HG03135 (cell line): ENCODE measurements around the gene PRKCI.
"Not testable (repeated sequence)": the region's sequence is repeated elsewhere in the genome, so short reads cannot be mapped to it uniquely, and the experiment has no call there.

Experiments
- ATAC-seq: cut with Tn5 transposase; IDR thresholded peaks from one replicate; pipeline ENCODE4 v1.9.1; 2021; ENCODE audit warnings: mild to moderate bottlenecking, moderate library complexity; ENCODE audit not compliant: unreplicated experiment

The PRKCI gene

DNA sequence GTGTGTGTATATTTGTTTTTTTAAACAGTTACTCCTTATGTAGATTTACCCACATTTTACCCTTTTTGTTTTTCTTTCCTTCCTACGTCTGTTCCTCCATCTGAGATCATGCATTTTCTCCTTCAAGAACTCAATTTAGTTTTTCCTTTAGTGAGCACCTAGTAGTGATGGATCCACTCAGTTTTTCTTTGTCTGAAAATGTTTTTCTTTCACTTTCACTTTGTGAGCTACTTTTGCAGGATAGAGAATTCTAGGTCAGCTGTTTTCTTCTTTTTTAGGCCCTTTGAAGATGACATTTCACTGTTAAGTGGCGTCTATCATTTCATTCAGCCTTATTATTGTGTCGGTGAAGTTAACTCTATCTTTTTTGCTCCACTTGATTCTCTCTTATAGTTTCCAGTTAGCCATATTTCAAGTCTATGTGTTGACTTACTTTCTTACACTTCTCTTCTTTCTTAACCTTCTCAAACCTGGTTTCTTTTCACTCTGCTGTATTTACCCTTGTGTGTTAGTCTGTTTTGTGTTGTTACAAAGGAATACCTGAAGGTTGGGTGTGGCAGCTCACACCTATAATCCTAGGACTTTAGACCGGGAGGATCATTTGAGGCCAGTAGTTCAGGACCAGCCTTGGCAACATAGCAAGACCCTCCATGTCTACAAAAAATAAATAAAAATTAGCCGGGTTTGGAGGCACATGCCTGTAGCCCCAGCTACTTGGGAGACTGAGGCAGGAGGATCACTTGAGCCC, 55.8 kb downstream of the PRKCI start:
- ATAC-seq: no peak

DNA sequence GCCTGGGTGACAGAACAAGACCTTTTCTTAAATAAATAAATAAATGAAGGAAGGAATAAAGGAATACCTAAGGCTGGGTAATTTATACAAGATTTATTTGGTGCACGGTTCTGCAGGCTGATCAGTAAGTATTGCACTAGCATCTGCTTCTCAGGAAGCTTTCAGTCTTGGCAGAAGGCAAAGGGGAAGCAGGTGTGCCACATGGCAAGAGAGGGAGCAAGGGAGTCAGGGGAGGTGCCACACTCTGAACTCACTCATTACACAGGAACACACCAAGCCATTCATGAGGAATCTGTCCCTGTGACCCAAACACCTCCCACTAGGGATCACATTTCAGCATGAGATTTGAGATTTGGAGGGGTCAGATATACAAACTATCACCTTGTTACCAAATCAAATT, 56.4 kb downstream of the PRKCI start:
- ATAC-seq: no peak

DNA sequence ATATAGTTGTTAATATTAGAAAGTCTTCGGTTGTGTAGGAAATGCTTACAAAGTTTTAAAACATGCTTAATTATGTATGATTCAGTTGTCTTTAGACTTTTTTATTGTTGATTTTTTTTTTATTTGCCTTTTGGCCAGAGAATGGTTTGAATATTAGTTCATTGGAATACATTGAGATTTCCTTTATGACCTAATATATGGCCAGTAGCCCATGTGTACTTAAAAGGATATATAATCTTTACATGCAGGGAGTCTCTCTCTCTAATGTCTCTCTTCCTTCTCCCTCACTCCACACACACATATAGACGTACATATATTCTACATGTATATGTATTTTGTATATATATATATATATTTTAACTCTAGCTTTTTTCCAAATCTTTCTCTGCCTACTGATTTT, 68.0 kb downstream of the PRKCI start:
- ATAC-seq: no peak

DNA sequence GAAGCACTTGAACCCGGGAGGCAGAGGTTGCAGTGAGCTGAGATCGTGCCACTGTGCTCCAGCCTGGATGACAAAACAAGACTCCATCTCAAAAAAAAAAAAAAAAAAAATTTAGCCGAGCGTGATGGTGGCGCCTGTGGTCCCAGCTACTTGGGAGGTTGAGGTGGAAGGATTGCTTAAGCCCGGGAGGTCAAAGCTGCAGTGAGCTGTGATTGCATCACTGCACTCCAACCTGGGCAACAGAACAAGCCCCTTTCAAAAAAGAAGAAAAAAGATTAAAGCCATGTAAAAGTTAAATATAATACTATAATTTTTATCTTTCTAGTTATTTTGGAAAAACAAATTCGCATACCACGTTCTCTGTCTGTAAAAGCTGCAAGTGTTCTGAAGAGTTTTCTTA, 73.4 kb downstream of the PRKCI start:
- no peak for ATAC-seq

DNA sequence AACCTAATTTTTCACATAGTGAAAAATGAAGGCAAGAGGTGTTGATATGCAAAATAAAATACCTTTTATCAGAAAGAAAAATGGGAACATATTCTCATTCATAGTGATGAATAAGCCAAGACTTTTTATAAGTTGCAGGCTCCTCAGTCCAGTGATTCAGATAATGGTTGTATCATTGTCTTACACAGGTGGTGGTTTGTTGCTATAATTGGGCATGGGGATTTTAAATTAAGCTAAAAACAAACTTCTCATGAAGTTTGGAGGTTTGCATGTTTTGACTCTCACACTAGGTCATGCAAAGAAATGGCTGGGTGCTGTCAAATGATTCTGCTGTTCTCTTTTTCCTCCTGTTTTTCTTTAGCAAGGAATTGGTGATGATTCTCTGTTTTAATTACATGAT, 74.5 kb downstream of the PRKCI start:
- no peak for ATAC-seq

DNA sequence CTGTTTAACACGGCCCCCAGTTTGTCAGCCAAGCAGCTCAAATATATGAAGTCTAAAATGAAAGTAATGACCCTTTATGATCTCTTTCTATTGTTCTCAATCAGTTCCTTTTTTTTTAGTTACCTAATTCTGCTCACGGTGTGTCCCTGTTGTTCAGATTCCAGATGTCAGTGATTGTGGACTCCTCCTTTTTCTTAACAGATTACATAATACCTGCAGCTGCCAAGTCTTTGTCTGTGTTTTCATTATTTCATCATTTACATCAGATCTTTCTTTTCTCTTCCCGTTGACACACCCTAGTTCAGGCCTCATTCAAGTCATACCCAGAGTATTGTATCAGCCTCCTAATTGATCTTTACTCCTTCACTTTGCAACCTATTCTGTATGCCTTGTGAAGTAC, 79.2 kb downstream of the PRKCI start:
- ATAC-seq: no peak

DNA sequence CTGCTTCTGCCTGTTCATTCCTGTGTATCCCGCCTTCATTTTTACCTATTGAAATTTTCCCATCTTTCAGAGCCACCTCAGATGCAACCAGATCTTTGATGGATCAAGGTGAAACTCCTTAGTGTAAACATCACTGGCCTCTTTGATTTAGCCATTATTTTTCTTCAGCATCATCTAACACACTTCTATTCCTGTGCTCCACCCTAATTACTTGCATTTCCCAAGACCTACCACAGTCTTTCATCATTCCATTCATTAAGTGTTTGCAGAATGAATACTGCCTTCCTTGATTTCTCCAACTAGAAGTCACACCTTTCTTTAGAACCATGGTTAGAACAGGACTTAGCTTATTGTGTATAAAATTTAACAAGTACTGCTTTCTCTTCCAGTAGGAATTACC, 79.8 kb downstream of the PRKCI start:
- ATAC-seq: no peak

DNA sequence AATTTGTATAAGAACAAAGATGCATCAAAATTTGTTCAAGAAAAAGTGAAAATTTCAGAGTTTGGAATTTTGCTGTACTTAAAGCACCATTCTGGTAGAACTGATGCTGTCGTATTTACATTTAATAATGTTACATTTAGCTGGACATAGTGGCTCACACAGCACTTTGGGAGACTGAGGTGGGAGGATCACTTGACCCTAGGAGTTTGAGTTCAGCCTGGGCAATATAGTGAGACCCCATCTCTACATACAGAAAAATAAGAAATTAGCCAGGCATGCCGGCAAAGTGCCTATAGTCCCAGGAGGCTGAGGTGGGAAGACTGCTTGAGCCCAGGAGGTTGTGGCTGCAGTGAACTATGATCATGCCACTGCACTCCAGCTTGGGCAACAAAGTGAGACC, 83.8 kb downstream of the PRKCI start:
- no peak for ATAC-seq

DNA sequence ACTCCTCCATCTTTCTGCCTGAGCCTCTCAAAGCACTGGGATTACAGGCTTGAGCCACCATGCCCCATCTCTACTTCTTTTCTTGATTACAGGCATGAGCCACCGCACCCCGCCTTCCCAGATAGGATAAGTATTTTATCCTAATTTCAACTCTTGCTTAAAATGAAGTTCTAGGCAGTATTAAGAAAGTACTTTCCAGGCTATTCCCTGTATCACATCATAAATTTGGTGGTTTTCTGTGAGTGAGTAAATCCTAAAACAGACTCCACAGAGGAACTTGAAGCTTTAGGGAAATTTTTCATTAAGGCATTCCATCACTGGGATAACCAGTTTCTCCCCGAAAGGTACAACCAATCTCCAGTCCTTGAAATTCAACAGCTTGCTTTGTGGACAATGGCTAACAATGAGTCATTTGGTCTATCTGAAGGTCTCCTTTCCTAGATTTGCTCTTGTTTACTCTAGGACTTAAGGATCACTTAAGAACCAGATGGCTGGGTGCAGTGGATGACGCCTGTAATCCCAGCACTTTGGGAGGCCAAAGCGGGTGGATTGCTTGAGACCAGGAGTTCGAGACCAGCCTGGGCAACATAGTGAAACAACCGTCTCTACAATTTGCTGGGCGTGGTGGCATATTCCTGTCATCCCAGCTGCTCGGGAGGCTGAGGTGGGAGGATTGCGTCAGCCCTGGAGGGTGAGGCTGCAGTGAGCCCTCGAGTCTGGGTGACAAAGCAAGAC, 85.6 kb downstream of the PRKCI start:
- no peak for ATAC-seq

DNA sequence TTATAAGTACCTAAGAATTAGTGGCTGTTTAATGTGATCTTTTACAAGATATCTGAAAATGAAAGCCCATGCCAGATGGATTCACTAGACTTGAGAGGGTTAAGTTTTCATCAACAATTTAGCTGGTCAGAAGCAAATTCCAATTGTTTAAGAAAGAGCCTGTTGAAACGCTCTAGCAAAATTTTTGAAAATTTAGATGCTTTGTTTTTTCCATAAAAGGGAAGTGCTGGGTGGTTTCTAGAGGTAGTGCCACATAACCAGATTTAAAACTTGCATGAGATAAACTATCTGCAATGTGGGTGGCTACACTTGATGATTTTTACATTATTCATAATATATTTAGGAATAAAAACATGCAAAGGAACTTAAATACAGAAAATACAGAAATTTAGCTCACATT, 86.8 kb downstream of the PRKCI start:
- ATAC-seq: no peak

DNA sequence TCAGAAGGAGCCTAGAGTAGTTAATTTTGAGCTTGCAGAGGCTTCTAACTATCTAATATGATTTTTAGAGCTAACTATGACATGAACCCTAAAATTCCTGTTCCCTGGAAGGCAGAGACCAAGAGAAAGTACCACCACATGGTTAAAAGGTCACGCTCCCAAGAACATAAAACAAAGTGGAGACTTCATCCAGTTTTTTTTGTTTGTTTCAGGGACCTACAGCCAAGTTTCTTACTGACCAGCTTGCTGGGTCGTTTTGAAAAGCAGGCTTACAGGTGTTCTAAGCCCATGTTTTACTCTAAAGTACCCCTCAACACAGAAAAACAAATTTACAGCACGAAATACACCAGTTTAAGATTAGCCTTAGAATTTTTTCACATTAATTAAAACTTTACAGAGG, 95.7 kb downstream of the PRKCI start:
- ATAC-seq: no peak

DNA sequence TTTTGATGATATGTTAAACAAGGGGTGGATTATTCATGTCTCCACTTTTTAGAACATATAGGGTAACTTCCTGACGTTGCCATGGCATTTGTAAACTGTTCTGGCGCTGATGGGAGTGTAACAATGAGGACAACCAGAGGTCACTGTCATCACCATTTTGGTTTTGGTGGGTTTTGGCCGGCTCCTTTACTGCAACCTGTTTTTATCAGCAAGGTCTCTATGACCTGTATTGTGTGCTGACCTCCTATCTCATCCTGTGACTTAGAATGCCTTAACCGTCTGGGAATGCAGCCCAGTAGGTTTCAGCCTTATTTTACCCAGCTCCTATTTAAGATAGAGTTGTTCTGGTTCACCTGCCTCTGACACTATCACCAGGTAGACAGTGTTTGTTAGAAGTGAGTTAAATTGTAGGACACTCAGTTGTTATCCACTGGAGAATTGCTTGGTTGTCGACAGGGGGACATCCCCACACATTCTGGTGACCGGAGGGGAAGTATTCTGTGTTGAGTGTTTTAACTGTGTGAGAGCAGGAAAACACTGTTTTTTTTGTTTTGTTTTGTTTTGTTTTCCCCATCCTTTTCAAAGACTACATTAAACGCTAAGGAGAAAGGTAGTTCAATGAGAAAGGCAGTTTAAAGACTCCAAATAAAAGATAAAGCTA, 98.4 kb downstream of the PRKCI start:
- no peak for ATAC-seq

DNA sequence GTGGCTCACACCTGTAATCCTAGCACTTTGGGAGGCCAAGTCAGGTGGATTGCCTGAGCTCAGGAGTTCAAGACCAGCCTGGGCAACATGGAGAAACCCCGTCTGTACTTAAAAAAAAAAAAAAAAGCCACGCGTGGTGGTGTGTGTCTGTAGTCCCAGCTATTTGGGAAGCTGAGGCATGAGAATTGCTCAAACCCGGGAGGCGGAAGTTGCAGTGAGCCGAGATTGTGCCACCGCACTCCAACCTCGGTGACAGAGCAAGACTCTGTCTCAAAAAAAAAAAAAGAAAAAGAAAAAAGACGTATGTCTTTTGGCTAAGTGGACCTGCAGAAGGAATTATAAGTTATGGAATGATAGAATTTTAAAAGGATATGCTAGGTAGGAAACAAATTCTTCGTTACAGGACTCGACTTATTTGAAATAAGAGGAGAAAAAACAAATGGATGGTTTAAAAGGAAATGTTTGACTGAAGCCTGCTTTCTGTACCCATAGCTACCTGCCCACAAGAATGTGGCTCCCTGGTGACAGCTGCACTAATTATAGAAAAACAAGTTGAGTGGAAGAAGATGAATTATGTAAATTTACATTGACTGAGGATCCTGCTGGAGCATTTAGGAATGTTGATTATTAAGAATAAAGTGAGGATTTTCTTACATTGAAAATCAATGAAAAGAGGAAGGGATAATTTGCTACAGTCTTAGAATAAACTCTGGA, 99.3 kb downstream of the PRKCI start:
- ATAC-seq: no peak

DNA sequence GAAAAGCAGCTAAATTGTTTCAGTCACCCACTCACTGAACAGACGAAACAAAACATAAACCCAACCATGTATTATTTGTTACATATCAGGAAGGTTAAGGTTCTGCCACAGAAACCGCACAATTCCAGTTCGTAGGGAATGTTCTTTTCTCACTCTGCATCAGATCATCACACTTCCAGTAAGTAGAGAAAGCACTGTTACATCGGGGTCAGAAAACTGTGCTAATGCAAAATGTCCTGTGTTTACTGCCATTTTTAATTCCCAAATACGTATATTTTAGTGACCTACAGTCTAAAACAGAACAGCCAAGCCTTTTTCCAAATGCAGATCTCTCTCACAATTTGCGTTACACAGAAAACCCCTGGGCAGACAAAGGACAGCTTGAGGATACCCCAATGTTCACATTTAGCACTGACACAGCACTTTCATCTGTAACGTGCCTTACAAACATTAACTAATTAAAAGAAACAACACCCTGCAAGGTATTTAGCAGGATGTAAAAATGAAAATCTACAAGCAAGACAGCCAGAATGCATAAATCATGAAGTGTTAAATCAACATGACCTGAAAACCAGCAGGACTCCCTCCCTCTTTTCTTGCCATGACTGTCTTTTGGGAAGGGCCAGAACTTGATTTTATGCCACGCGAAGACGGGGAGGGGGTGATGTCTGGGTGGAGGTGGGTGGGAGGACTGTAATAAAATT, 100.5 kb downstream of the PRKCI start:
- ATAC-seq: no peak

DNA sequence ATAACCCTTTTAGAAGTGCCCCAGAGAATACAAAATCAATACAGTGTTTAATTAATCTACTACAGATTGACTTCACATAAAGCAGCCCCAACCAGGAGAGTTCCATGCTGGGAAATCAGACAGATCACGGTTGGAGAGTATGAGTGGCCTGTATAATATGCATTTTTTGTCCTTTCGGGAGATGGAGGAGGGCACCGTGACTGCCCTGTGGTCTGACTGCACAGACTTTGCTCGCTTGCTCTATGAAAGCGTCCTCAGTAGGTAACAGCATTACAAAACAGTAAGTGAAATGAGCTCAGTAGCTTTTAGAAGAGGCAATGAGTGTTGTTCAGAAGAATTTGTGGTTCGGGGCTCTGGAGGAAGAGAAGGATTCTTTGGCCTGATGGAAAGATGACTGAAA, 101.1 kb downstream of the PRKCI start:
- no peak for ATAC-seq

DNA sequence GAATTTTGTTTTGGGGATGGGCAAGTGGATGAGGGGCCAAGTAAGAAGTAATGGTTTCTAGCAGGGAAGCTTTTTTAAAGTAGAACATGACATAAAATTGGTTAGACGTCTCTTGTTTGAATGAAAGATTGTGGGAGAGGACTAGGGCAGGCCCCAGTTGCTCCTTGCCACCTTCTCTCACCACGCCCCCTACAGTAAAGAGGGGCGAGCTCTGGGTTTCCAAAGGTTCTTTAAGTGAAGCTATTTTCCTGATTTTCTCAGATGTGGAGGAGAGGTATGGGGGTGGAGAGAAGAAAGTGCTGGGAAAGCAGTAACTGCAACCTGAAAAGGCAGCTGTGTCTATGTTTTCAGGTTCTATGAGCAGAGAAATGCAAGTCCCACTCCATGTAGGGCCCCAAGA, 102.7 kb downstream of the PRKCI start:
- ATAC-seq: no peak

DNA sequence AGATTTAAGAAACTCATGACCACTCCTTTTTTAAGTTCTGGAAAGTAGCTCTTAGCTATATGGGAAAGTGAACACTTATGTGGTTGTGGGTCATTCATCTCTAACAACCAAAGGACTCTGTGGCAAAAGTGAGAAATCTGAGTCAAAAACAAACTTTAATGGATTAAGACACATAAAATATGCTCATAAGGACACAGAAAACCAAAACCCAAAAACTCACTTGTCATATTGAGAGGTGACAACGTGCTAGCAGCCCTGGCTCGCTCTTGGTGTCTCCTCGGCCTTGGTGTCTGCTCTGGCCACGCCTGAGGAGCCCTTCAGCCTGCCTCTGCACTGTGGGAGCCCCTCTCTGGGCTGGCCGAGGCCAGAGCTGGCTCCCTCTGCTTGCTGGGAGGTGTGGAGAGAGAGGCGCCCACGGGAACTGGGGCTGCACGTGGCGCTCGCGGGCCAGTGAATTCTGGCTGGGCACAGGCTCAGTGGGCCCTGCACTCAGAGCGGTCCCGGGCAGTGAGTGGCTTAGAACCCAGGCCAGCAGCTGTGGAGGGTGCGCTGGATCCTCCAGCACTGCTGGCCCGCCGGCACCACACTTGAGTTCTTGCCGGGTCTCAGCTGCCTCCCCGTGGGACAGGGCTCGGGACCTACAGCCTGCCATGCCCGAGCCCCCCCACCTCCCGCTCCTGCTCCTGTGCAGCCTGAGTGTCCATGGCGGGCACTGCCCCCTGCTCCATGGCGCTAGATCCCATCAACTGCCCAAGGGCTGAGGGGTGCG, 105.0 kb downstream of the PRKCI start:
- ATAC-seq: no peak

DNA sequence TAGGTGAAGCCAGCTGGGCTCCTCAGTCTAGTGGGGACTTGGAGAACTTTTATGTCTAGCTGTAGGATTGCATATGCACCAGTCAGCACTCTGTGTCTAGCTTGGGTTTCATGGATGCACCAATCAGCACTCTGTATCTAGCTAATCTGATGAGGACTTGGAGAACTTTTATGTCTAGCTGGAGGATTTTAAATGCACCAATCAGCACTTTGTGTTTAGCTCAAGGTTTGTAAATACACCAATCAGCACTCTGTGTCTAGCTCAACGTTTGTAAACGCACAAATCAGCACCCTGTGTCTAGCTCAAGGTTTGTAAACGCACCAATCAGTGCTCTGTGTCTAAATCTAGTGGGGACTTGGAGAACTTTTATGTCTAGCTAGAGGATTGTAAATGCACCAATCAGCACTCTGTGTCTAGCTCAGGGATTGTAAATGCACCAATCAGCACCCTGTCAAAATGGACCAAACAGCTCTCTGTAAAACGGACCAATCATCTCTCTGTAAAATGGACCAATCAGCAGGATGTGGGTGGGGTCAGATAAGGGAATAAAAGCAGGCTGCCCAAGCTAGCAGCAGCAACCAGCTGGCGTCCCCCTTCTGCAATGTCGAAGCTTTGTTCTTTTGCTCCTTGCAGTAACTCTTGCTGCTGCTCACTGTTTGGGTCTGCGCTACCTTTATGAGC, 105.8 kb downstream of the PRKCI start:
- ATAC-seq: not testable (repeated sequence)

DNA sequence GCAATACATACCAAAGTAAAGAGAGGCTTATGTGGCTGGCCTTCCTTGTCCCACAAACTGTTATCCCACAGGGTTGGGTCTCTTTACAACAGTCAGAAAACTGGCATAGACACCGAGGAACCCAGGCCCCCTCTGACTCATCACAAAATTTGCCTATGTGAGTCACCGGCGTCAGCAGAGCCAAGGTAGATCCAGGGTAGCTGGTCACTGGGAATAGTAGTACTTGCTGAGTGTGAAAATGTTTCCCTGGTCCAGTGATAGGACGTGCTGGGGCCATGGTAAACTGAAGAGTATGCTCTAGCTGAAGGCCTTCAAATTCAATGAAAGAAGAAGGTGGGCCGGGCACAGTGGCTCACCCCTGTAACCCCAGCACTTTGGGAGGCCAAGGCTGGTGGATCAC, 108.1 kb downstream of the PRKCI start:
- no peak for ATAC-seq

DNA sequence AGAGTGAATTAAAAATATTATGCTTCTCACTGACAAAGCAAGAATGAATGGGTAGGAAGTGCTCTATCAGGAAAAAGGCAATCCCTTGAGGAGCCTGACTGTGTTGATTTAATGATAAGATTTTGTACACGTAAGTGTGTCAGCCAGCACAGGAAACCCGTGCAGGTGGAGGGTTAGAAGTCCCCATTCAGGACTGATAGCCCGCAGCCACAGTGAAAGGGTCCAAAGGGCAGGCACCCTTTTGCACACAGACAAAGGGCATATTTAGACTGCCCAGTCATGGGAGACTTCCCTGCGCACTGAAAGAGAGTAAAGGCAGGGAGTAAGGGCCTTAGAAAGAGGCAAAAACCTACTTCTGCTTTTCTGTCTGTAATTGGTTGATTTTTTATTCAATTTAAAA, 108.9 kb downstream of the PRKCI start:
- no peak for ATAC-seq
